ENCODE measurements around the gene SLC25A51. TPM values are rescaled to one million over a fixed set of nuclear protein-coding genes. Genes with fewer than 3 reads are reported as not detected.

The SLC25A51 gene
- total RNA-seq, 1 donor from 2014 or later, result 23.8 TPM

- no peak for TF ChIP-seq CTCF (IDR thresholded peaks at IDR 0.05)
- Histone ChIP-seq H3K36me3 (peaks cover 20% of the 10 kb centered on the region), H3K4me1 (peaks cover 55% of the 10 kb centered on the region), H3K27me3 (ENCODE audit: low read depth) (no peaks in the 10 kb centered on the region), H3K4me3 (no peak overlapping the region), H3K27ac (peak overlapping the region; percentile 77), H3K9me3 (no peaks in the 10 kb centered on the region)
- no peak for DNase-seq
- ATAC-seq, result no peak
- intact Hi-C loops (cut with DNase I), result loop anchor here (10.0 kb wide), 1 partner anchor 247 kb away; no protein-coding TSS in a partner anchor
Observed at GRCh38 chr9:37917801-37918664, 14.1 kb upstream of the SLC25A51 start.

- H3K9me3 ChIP-seq, result no peaks in the 10 kb centered on the region
- intact Hi-C loops (cut with DNase I), result loop anchor here (10.0 kb wide), 1 partner anchor 247 kb away; no protein-coding TSS in a partner anchor
- ATAC-seq (no peak), DNase-seq (no peak)
- H3K4me1 ChIP-seq, result peaks cover 49% of the 10 kb centered on the region
- H3K27me3 ChIP-seq (ENCODE audit: low read depth), result no peaks in the 10 kb centered on the region
- H3K27ac ChIP-seq, result peak overlapping the region; percentile 77
- TF ChIP-seq CTCF (IDR thresholded peaks at IDR 0.05), result no peak
- H3K4me3 ChIP-seq, result no peak overlapping the region
- H3K36me3 ChIP-seq, result peaks cover 20% of the 10 kb centered on the region
Observed at GRCh38 chr9:37917313-37917731, 13.4 kb upstream of the SLC25A51 start.

GRCh38 chr9:37916471-37917312 lies 12.8 kb upstream of the SLC25A51 start:
- no peak for DNase-seq
- intact Hi-C loops (cut with DNase I), result loop anchor here (10.0 kb wide), 1 partner anchor 248 kb away; no protein-coding TSS in a partner anchor
- ATAC-seq, result peak in 1 of 2 donors; percentile 15
- H3K36me3 ChIP-seq, result peaks cover 20% of the 10 kb centered on the region
- H3K27me3 ChIP-seq (ENCODE audit: low read depth), result no peaks in the 10 kb centered on the region
- H3K9me3 ChIP-seq, result no peaks in the 10 kb centered on the region
- peak overlapping the region; percentile 77 for H3K27ac ChIP-seq
- H3K4me1 ChIP-seq, result peaks cover 43% of the 10 kb centered on the region
- no peak overlapping the region for H3K4me3 ChIP-seq
- TF ChIP-seq CTCF (IDR thresholded peaks at IDR 0.05), result no peak

GRCh38 chr9:37915911-37916470 lies 12.1 kb upstream of the SLC25A51 start:
- H3K36me3 ChIP-seq, result peaks cover 20% of the 10 kb centered on the region
- H3K27ac ChIP-seq, result peak overlapping the region; percentile 77
- TF ChIP-seq CTCF (IDR thresholded peaks at IDR 0.05), result no peak
- DNase-seq (no peak), ATAC-seq (peak in 1 of 2 donors; percentile 1)
- peaks cover 42% of the 10 kb centered on the region for H3K4me1 ChIP-seq
- H3K9me3 ChIP-seq, result no peaks in the 10 kb centered on the region
- H3K27me3 ChIP-seq (ENCODE audit: low read depth), result no peaks in the 10 kb centered on the region
- intact Hi-C loops (cut with DNase I), result loop anchor here (10.0 kb wide), 1 partner anchor 249 kb away; no protein-coding TSS in a partner anchor
- no peak overlapping the region for H3K4me3 ChIP-seq
